Eye (tissue), 1 donor: ENCODE results near the gene CEP131.
A peak's percentile ranks its signal among the peaks of the same experiment; 100 is the strongest.

Source experiments
- DNase-seq: peaks from one replicate; pipeline ENCODE4 v3.0.0-alpha.2; 2015

Gene CEP131

DNA sequence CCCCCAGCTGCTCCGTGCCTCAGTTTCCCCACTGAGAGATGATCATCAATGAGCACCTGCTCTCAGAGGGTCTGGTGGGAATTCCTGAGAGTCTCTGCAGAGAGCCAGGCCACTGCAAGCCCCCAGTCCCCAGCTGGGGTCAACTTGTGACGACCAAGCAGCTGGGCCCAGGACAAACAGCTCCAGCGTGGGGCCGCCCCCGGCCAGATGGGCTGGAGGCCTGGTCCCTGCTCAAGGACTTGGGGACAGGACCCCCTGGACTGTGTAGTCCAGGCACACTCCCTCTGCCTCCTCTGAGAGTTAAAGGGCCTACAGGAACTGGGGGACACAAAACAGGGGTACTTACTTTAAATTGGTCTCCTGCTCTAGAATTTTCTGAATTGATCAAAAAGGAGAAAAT lies 40.2 kb downstream of the CEP131 start:
- DNase-seq: no peak

- DNase-seq: no peak
Observed at GRCh38 chr17:81181811-81182185, 41.0 kb downstream of the CEP131 start.

- no peak for DNase-seq
Observed at GRCh38 chr17:81180836-81181810, 41.6 kb downstream of the CEP131 start.

DNA sequence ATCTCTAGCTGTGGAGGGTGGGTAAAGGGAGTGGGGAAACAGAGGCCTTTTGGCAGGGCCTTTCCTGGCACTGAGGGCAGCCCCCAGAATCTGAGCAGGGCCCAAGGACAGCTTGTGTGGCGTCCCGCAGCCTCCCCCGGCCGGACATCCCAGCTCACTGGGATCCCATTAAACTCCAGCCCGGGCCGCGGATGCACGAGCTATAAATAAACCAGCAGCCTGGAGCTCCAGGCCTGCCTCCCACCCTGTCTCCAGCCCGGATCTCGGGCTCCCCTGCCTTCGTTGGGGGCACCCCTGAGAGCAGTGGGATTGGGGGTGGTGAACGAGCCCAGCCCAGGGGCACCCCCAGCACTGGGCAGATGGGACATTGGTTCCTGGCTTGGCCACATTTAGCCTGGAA lies 42.9 kb downstream of the CEP131 start:
- no peak for DNase-seq

DNA sequence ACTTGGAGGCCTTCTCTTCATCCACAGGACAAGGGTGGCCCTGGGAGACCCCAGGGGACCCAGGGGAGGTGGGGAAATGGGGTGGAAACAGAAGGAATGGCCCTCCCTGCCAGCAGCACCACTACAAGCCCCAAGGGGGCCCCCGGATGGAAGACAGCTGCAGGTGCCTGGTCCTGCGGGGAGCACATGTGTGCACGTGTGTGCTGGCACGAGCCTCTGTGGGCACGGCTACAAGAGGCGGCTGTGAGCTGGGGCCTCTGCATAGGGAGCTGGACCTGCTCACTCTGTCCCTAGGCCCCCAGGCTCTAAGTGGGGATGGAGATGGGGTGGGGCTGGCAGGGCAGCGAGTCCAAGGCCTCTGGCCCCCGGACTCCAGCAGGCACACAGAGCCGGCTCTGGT lies 43.5 kb downstream of the CEP131 start:
- DNase-seq: no peak

DNA sequence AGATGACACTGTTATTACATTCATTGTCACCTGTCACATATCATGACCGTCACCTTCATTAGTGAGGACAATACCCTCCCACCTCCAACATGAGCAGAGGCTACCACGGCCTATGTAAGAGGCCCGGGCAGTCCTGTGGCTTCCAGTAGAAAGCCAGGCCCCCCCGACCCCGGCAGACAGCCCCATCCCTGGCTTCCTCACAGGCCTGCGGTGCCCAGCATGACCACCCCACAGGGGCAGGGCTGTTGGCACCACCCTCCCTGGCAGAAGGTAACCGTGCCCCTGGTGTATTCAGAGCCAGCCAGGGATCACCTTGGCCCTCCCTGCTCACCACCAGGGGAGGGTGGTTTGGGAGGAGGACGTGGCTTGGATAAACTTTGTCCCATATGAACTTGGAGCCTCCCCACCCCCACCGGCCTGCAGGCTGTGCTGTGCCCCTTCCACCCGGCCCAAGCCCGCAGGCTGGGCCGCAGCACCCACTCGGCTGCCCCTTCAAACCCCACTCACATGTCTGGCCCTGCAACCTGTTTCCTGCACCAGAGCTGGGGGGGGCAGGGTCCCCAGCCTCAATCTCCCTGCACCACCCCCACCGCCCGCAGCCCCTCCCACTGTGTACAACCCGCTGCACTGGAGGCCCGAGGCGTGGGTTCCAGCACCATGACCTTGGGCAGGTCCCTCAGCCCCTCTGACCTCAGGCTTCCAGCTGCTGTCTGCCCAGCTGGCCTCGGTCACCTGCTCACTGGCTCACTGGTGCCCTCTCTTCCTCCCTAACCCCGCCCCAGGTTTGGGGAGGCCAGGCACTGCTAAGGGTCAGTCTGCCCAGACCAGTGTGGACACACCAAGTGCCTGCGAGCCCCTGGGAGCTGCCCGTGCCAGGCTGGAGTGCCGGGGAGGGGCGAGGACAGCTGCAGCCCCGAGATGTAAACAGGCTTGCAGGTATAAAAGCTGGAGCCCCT lies 44.4 kb downstream of the CEP131 start:
- DNase-seq: no peak

- DNase-seq: no peak
Observed at GRCh38 chr17:81176666-81177065, 46.1 kb downstream of the CEP131 start.

GRCh38 chr17:81173762-81174155 lies 49.0 kb downstream of the CEP131 start:
- DNase-seq: peak; percentile 41

DNA sequence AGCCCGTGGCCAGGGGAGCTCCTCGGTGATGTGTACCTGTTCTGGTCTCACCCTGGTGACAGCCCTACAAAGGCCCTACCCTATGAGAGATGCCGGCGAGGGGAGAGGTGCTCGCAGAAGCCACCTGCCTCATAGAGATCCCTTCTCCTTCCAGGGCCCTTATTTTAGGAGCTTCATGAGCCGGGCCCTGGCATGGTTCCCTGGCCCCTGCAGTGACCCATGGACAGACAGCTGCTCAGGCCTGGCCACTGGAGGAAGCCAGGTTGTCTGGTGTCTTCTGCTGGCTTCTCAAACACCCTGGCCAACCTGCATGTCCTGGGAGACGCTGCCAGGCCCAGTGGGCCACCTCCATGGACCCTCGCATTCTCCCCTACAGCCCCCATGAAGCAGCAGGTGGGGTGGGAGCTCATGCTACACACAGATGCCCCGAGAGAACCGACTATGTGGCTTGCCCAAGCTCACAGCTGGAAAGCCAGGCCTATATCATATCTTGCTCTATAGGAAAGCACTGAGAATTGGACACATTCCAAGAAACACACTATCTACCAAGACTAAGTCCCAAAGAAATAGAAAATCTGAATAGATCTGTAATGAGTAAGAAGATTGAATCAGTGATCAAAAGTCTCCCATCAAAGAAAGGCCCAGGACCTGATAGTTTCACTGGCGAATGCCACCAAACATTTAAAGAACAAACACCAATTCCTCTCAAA lies 49.6 kb downstream of the CEP131 start:
- no peak for DNase-seq

- no peak for DNase-seq
Observed at GRCh38 chr17:81171941-81172340, 50.8 kb downstream of the CEP131 start.

DNA sequence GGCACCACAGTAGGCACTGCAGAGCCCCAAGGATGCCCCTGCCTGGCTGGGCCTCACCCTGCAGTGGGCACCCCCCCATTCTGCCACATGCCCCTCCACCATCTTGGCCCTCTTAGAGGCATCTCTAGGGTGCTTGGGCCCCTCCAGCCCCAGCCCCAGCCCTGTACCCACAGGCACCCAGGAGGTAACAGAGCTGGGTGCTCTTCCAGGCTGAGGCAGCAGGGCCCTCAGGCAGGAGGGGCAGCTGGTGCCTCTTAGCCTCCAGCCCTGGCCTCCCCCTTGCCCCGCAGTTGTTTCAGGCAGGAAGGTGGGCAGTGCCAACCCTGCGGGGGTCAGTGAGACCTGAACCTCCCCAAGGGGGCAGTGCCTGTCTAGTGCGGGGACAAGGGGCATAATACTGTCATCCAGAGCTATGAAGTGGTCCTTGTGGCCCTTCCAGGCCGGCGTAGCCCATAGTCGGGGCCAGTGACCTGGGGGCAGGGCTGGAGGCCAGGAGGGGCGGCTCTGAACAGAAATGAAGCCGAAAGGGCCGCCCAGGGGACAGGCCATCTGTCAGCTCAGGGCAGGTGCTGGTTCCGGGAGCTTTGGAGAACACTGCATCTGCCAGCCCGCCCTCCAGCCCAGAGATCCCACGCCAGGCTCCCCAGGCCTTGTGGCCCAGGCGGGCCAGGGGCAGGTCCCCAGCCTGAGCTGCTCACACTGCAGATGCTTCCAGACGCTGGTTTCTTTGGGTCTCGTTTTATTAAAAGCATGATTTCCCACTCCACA lies 51.9 kb downstream of the CEP131 start:
- DNase-seq: no peak

GRCh38 chr17:81169870-81170309 lies 52.9 kb downstream of the CEP131 start:
- DNase-seq: no peak

- no peak for DNase-seq
Observed at GRCh38 chr17:81167638-81168037, 55.1 kb downstream of the CEP131 start.

- no peak for DNase-seq
Observed at GRCh38 chr17:81167194-81167524, 55.6 kb downstream of the CEP131 start.

GRCh38 chr17:81166033-81166492 lies 56.7 kb downstream of the CEP131 start, which contains the start of gene AATK:
TSS of gene AATK (minus strand) at chr17:81166221. CDS start at chr17:81165992, 229 bp downstream.
- DNase-seq: no peak

DNA sequence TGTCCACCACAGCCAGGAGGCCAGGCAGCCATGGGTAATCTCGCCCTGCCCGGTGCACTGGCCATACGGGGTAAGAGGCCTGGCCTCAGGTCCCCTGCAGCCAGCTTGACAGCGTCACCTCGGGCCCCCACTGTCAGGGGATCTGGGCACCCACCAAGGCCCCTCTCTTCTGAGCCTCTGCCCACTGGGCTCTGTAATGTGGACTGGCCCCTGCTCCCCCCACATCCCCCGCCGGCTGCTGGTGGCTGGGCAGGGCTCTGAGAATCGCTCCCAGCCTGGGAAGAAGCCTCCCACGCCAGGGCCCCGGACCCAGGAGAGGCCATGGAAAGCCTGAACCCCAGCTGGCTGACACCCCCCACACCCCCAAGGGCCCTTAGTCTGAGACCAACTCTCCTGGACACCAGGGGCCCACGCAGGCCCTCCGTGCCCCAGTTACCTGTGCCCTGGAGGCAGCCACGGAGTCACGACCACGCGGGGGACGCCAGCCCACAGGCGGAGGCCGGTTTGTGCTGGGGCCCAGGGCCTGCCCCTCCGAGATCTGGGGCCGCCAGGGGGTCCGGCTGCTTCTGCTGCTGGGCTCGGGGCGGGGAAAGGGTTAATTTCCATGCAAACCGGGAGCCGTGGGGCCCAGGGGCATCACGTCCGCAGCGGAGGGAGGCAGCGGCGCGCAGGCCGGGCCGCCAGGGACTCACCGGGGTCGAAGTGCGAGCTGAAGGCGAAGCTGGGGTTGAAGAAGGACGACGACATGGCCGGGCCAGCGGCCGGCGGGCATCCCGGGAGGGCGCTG lies 57.3 kb downstream of the CEP131 start, which contains the start of gene PVALEF:
Gene PVALEF (plus strand): TSS at position 262 of the 787 bp plus-strand sequence. CDS start 15,720 bp downstream, outside the sequence.
- DNase-seq: peak; percentile 81

DNA sequence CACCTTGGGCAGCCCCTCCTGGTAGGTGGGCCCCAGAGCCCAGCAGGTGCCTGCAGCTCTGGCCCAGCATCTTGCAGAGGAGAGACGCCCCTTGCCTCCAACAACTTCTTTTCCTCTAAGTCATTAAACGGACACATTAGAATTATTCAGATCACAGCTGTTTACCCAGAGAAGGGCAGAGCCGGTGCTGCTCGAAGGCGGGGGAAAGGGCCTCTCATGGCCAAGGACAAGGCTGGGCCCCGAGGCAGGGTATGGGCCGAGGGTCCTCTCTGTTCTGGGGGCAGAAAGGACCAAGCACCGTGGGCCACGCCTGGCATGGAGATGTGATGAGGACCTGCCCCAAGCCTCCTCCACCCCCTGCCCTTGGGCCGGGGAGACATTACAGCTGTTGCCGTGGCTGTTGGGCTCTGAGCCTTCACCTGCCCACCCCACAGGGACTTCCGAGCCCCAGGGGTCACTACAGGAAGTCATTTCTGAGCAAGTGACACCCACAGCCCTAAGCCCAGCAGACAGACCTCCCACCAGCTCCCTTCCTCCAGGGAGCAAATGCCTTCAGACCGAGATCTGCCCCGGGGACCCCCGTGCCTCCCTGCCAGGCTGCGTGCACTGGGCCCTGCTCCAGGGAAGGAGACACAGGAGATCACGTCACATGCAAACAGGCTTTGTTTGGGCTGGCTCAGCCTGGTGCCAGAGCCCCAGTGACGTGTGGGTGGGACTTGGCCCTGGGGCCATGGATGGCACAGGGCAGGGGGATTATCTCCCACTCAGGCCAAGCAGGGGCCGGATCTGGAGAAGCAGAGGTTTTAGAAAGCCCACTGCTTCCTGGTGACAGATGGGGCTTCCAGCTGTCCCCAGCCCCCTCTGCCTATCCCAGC lies 58.2 kb downstream of the CEP131 start:
- DNase-seq: peak; percentile 78

DNA sequence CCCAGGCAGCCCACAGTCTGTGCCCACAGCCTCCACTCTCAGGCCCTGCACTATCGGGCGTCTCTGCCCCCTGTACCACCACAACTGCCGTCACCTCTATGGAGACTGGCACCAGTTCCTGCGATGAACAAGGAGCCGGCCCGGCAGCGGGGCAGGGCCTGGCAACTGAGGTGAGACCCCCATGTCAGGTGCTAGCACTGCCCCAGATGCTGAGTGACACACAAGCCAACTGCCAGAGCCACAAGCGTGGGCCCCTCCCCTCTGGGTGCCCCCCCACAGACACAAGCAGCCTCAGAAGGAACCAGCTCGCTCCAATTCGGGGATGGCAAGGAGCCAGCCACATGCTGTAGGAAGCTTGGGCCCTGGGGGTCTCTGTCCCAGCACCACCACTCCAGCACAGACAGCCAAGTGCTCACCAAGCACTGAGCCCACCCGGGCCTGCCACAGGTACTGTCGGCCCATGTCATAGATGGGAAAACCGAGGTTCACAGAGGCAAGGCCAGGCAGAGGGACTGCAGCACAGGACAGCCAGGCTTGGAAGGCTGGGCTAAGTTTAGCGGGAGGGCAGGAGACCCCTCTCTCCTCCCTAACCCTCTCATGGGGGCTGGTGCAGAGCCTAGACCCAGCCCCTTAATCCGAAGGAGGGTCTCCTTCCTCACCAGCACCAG lies 58.9 kb downstream of the CEP131 start:
- DNase-seq: no peak

GRCh38 chr17:81163051-81163695 lies 59.6 kb downstream of the CEP131 start:
- DNase-seq: no peak
